ENCODE data around the gene GLB1L. TPM values are rescaled to one million over a fixed set of nuclear protein-coding genes. Genes with fewer than 3 reads are reported as not detected.

Gene GLB1L
- total and polyA plus RNA-seq, 12 donors = 1.5 to 5.2 (median 2.4) TPM

DNA sequence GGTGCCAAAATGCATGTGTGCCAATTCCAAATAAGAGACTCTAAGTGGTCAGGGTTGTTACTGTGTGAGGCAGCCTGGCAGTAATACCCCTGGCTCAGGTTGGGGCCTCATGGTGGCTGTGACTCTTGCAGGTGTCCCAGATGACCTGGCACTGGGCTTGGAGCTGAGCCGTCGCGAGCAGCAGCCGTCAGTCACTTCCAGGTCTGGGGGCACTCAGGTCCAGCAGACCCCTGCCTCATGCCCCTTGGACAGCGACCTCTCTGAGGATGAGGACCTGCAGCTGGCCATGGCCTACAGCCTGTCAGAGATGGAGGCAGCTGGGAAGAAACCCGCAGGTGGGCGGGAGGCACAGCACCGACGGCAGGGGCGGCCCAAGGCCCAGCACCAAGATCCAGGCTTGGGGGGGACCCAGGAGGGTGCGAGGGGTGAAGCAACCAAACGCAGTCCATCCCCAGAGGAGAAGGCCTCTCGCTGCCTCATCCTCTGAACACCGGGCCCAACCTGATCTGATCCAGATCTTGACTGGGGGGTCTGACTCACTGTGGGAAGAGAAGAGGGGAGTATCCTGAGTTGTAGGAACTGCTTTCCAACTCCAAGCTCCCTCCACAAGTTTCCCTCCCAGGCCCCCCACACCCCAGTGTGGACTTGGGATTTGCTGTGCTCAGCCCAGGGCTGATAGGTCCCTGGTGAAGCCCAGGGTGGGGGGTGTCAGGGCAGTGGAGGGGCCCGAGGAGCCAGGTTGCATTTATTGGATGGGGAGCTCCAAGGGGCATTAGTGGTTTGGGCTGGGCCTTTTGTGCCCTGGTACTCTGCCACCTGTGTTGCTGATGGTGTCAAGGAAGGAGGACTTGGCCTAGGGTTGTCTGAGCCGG, 39.5 kb upstream of the GLB1L start:
- no peak for ATAC-seq
- Histone ChIP-seq H3K9me3 (no peaks in the 10 kb centered on the region), H3K27me3 (no peaks in the 10 kb centered on the region), H3K36me3 (peaks cover 0 to 67% (median 47%) of the 10 kb centered on the region in 9 donors), H3K4me1 (peaks cover 0 to 57% (median 14%) of the 10 kb centered on the region in 9 donors), H3K27ac (peak overlapping the region in 2 of 10 donors; percentile 19 to 50), H3K4me3 (no peak overlapping the region)
- intact Hi-C loops (cut with DNase I) = no loop called here
- TF ChIP-seq, protein P1, sequence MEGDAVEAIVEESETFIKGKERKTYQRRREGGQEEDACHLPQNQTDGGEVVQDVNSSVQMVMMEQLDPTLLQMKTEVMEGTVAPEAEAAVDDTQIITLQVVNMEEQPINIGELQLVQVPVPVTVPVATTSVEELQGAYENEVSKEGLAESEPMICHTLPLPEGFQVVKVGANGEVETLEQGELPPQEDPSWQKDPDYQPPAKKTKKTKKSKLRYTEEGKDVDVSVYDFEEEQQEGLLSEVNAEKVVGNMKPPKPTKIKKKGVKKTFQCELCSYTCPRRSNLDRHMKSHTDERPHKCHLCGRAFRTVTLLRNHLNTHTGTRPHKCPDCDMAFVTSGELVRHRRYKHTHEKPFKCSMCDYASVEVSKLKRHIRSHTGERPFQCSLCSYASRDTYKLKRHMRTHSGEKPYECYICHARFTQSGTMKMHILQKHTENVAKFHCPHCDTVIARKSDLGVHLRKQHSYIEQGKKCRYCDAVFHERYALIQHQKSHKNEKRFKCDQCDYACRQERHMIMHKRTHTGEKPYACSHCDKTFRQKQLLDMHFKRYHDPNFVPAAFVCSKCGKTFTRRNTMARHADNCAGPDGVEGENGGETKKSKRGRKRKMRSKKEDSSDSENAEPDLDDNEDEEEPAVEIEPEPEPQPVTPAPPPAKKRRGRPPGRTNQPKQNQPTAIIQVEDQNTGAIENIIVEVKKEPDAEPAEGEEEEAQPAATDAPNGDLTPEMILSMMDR (IDR thresholded peaks at IDR 0.05) = no peak
- DNase-seq = no peak
- 87% methylated on average over 16 of the region's 16 CpGs for WGBS, 2 donors

DNA sequence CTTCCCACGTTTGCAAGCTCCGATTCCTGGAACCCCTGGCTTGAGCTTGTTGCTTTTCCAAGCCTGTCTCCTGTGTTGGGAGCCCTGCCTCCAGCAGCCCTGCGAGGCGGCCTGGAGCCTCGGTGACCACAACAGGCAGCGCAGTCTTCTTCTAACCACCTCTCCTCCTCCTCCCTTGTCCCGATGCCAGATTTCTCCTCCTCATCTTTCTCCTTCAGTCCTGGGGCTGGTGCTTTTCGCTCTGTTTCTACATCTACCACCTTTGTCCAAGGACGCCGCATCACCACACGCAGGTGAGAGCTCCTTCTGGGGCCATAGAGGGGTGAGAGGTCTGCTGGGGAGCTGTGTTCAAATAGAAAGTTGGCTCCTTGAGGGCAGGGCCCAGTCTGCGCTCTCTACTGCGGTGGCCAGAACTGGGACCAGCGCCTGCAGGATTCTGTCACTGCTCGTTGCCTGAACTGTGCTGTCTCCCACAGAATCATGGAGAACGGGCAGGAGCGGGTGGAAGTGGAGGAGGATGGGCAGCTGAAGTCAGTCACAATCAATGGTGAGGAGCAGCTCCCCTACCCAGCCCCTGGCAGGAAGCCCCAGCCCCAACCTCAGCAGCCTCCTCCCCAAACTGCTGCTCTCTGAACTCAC, 37.8 kb upstream of the GLB1L start:
- no peaks in the 10 kb centered on the region for H3K27me3 ChIP-seq
- ATAC-seq (no peak), DNase-seq (no peak)
- H3K4me3 ChIP-seq = no peak overlapping the region
- peaks cover 7 to 62% (median 22%) of the 10 kb centered on the region in 9 donors for H3K4me1 ChIP-seq
- peaks cover 0 to 67% (median 47%) of the 10 kb centered on the region in 9 donors for H3K36me3 ChIP-seq
- 82 to 89% methylated on average over 17 of the region's 17 CpGs for WGBS, 2 donors
- H3K9me3 ChIP-seq = no peaks in the 10 kb centered on the region
- TF ChIP-seq, protein P1 (IDR thresholded peaks at IDR 0.05) = no peak
- peak overlapping the region in 1 of 10 donors; percentile 65 for H3K27ac ChIP-seq
- intact Hi-C loops (cut with DNase I) = no loop called here

DNA sequence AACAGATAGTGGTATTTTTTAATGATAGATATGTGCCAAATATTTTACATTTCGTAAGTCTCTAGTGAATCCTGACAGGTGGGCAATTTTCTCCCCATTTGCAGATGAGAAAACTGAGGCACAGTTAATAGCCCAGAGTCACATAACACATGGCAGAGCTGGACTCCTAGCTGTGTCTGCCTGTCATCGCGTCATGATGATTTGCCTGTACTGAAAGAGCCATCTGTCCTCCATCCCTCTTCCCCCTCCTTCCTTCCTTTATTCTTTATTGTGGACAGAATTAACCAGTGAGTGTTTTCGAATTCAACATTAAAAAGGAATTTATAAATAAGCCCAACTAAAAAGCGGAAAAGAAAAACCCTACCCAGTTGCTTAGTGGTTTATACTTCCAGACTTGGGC, 37.1 kb upstream of the GLB1L start:
- WGBS, 2 donors = 75 to 83% methylated on average over 5 of the region's 5 CpGs
- H3K4me1 ChIP-seq = peaks cover 11 to 69% (median 29%) of the 10 kb centered on the region in 9 donors

DNA sequence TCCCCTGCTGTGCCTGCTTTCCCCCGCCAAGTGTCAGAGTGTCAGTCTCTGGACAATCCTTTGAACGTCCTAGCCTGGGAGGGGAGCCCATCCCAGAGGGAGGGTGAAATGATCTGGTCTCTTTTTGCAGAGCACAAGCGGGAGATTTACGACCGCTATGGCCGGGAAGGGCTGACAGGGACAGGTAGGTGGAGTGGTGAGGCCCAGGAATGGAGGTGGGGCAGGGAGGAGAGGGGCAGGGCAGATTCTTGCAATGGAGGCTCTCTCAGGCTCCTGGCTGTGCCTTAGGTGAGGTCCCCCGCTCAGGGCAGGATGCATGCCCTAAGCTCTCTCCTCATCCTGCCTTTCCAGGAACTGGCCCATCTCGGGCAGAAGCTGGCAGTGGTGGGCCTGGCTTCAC, 36.3 kb upstream of the GLB1L start:
- intact Hi-C loops (cut with DNase I) = loop anchor here in 1 of 10 donors (2.0 kb wide), 1 partner anchor 63 kb away; the partner anchor contains the start of gene ABCB6
- H3K27ac ChIP-seq = peak overlapping the region in 2 of 10 donors; percentile 8 to 65
- DNase-seq = no peak
- no peaks in the 10 kb centered on the region for H3K9me3 ChIP-seq
- H3K36me3 ChIP-seq = peaks cover 0 to 63% (median 47%) of the 10 kb centered on the region in 9 donors
- TF ChIP-seq, protein P1 (IDR thresholded peaks at IDR 0.05) = no peak
- peaks cover 11 to 70% (median 30%) of the 10 kb centered on the region in 9 donors for H3K4me1 ChIP-seq
- 81 to 92% methylated on average over 8 of the region's 8 CpGs for WGBS, 2 donors
- ATAC-seq = no peak
- H3K27me3 ChIP-seq = no peaks in the 10 kb centered on the region
- H3K4me3 ChIP-seq = no peak overlapping the region

More for the DNA sequence above, 37.1 kb upstream of the GLB1L start:
- H3K9me3 ChIP-seq = no peaks in the 10 kb centered on the region
- intact Hi-C loops (cut with DNase I) = no loop called here
- peak overlapping the region in 1 of 10 donors; percentile 65 for H3K27ac ChIP-seq
- no peaks in the 10 kb centered on the region for H3K27me3 ChIP-seq
- H3K4me3 ChIP-seq = no peak overlapping the region
- H3K36me3 ChIP-seq = peaks cover 0 to 67% (median 47%) of the 10 kb centered on the region in 9 donors
- TF ChIP-seq, protein P1 (IDR thresholded peaks at IDR 0.05) = no peak
- ATAC-seq (no peak), DNase-seq (no peak)

All from heart right ventricle (tissue), 16 donors.